Measurements from ENCODE around the gene SIRT1.

DNA sequence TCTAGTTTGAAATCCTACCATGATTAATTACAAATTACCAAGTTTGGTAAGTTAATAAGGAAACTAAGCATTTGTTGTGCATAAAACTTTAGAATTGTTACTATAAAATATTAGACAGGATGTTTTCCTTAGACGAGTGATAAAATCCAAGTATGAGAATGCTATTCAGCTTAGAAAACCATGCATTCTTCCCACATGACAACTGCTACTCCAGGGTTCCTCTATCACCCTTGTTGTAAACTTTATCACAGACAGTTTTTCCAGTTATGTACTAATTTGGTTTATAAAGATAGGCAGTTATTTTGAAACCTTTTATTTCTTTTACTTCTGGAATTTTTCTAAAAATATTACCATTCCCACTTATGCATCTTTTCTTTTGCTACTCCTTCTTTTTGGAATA is 52.0 kb downstream of the SIRT1 start:
- TF ChIP-seq CTCF (IDR thresholded peaks at IDR 0.05) (no peak), POLR2A (IDR thresholded peaks at IDR 0.05) (no peak)
